Activated T-helper 17 cell treated with anti-CD3 and anti-CD28 coated beads, Interleukin-2, amount 50 U/mL, for 72 hours (primary cell): ENCODE results near the gene NCOA6. TPM values are rescaled to one million over a fixed set of nuclear protein-coding genes. Genes with fewer than 3 reads are reported as not detected.

Source experiments
- ATAC-seq: fragments of 150-1000 bp; cut with Tn5 transposase; replicated peaks from 2 replicates; pipeline ENCODE4 v1.10.0; 2021; ENCODE audit warnings: mild to moderate bottlenecking, moderate library complexity
- H3K27ac Mint-ChIP-seq: one replicate; pipeline ENCODE4 v1.8.0; 2022; ENCODE audit warnings: mixed read lengths
- H3K27me3 Mint-ChIP-seq: one replicate; pipeline ENCODE4 v1.8.0; 2022; ENCODE audit warnings: mixed read lengths
- H3K36me3 Mint-ChIP-seq: one replicate; pipeline ENCODE4 v1.8.0; 2022; ENCODE audit warnings: low read depth, mild to moderate bottlenecking, mixed read lengths
- H3K4me1 Mint-ChIP-seq: one replicate; pipeline ENCODE4 v1.8.0; 2022; ENCODE audit warnings: mixed read lengths
- H3K4me3 Mint-ChIP-seq: one replicate; pipeline ENCODE4 v1.8.0; 2022; ENCODE audit warnings: mild to moderate bottlenecking, mixed read lengths
- H3K9me3 Mint-ChIP-seq: one replicate; pipeline ENCODE4 v1.8.0; 2022; ENCODE audit warnings: mixed read lengths
- total RNA-seq, 2 donors: library from RNA; stranded (reverse); gene quantifications; one replicate each; pipeline ENCODE4 v1.2.3, GENCODE V29; 2022

The NCOA6 gene
- total RNA-seq, 2 donors from 2014 or later = 20.8 to 25.3 TPM

DNA sequence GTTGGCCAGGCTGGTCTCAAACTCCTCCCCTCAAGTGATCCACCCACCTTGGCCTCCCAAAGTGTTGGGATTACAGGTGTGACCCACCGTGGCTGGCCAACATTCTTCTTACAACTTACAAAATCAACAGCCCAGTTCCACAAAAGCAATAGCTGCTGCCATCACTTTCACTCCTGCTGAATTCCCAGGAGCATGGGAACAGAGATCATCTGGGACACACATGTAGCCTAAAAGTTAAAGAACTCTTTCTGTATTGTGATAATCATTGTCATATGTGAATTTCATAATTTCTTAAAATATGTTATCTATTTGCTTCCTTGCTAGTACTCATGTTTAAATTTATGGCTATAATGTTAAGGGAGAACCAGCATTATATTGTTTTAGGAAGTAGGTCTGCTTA, 51.7 kb downstream of the NCOA6 start:
- H3K4me3 Mint-ChIP-seq = no peak overlapping the region
- H3K27me3 Mint-ChIP-seq = no peaks in the 10 kb centered on the region
- H3K9me3 Mint-ChIP-seq = no peaks in the 10 kb centered on the region
- no peaks in the 10 kb centered on the region for H3K4me1 Mint-ChIP-seq
- H3K27ac Mint-ChIP-seq = no peak overlapping the region
- H3K36me3 Mint-ChIP-seq = peaks cover 59% of the 10 kb centered on the region
- ATAC-seq = no peak

DNA sequence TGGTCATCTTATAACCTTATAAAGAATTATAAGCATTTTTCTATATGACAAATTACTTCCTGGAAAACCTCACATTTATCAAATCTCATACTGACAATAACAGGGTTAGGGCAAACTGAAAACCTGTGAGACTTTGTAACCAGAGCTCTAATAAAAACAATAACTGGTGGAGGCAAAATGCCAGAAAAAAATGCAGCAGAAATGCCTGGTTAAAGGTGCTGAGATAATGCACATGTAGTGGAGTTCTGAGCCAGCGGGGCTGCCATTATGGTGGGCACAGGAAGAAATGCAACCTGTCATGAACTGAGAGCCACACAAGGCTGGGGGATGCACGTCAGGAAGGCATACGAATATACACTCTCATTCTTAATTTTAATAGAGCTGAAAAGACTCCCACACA, 53.0 kb downstream of the NCOA6 start:
- Mint-ChIP-seq H3K4me1 (no peaks in the 10 kb centered on the region), H3K27me3 (no peaks in the 10 kb centered on the region)
- ATAC-seq = no peak

GRCh38 chr20:34771680-34772081, 53.8 kb downstream of the NCOA6 start:
- Mint-ChIP-seq H3K4me1 (no peaks in the 10 kb centered on the region), H3K4me3 (no peak overlapping the region), H3K9me3 (no peaks in the 10 kb centered on the region), H3K36me3 (peaks cover 77% of the 10 kb centered on the region), H3K27ac (no peak overlapping the region), H3K27me3 (no peaks in the 10 kb centered on the region)
- no peak for ATAC-seq

More for the DNA sequence above, 53.0 kb downstream of the NCOA6 start:
- H3K27ac Mint-ChIP-seq = no peak overlapping the region
- no peak overlapping the region for H3K4me3 Mint-ChIP-seq
- H3K36me3 Mint-ChIP-seq = peaks cover 71% of the 10 kb centered on the region
- H3K9me3 Mint-ChIP-seq = no peaks in the 10 kb centered on the region

- Mint-ChIP-seq H3K27me3 (no peaks in the 10 kb centered on the region), H3K36me3 (peaks cover 77% of the 10 kb centered on the region), H3K9me3 (no peaks in the 10 kb centered on the region), H3K27ac (no peak overlapping the region), H3K4me3 (no peak overlapping the region), H3K4me1 (no peaks in the 10 kb centered on the region)
- no peak for ATAC-seq
Observed at GRCh38 chr20:34768096-34768495, 57.4 kb downstream of the NCOA6 start.

DNA sequence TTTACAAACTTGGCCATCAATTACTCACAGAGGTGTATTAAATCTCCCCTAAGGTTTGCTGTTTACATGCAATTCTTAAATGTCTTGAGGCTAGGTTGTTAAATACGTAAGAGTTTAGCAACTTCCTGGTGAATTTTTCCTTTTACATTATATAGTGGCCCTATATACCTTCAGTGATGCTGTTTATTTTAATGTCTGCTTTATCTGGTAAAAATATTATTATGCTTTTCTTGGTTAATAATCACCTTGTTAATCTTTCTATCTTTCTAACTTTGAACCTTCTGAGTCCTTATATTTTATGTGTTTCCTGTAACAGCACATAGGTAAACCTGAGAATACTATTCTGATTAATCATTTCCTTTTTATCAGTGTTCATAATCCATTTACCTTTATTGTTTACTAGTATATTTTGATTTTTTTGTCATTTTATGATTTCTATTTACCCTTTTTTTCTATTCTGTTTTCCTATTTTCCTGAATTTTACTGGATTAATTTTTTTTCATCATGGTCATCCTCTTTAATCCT, 63.4 kb downstream of the NCOA6 start:
- Mint-ChIP-seq H3K9me3 (no peaks in the 10 kb centered on the region), H3K4me1 (no peaks in the 10 kb centered on the region), H3K36me3 (peaks cover 100% of the 10 kb centered on the region)

GRCh38 chr20:34755367-34755766, 70.1 kb downstream of the NCOA6 start:
- Mint-ChIP-seq H3K4me3 (no peak overlapping the region), H3K9me3 (no peaks in the 10 kb centered on the region), H3K36me3 (peaks cover 88% of the 10 kb centered on the region), H3K27me3 (no peaks in the 10 kb centered on the region), H3K4me1 (no peaks in the 10 kb centered on the region), H3K27ac (no peak overlapping the region)
- ATAC-seq = no peak

More for the DNA sequence above, 63.4 kb downstream of the NCOA6 start:
- Mint-ChIP-seq H3K27ac (peak overlapping the region; percentile 47), H3K4me3 (no peak overlapping the region), H3K27me3 (no peaks in the 10 kb centered on the region)
- no peak for ATAC-seq

DNA sequence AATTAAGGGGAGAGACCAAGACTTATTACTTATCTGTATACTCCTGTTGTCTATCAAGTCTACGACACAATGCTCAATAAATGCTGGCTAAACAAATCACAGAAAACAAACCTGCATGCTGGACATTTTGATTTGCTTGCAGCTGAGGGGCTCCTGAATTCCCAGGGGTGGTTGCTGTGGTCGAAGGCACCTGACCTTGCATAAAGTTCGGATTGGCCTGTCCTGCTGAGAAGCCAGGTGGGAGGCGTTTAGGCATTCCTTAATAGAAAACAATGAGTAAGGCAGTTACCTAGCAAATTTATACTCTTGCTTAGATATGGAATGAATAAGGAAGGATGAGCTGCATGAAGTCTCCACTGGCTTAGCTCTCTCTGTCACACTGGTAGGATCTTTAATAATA, 70.8 kb downstream of the NCOA6 start:
- H3K4me3 Mint-ChIP-seq = no peak overlapping the region
- no peaks in the 10 kb centered on the region for H3K4me1 Mint-ChIP-seq
- H3K9me3 Mint-ChIP-seq = no peaks in the 10 kb centered on the region
- peaks cover 88% of the 10 kb centered on the region for H3K36me3 Mint-ChIP-seq
- ATAC-seq = no peak
- no peaks in the 10 kb centered on the region for H3K27me3 Mint-ChIP-seq
- H3K27ac Mint-ChIP-seq = peak overlapping the region; percentile 15

DNA sequence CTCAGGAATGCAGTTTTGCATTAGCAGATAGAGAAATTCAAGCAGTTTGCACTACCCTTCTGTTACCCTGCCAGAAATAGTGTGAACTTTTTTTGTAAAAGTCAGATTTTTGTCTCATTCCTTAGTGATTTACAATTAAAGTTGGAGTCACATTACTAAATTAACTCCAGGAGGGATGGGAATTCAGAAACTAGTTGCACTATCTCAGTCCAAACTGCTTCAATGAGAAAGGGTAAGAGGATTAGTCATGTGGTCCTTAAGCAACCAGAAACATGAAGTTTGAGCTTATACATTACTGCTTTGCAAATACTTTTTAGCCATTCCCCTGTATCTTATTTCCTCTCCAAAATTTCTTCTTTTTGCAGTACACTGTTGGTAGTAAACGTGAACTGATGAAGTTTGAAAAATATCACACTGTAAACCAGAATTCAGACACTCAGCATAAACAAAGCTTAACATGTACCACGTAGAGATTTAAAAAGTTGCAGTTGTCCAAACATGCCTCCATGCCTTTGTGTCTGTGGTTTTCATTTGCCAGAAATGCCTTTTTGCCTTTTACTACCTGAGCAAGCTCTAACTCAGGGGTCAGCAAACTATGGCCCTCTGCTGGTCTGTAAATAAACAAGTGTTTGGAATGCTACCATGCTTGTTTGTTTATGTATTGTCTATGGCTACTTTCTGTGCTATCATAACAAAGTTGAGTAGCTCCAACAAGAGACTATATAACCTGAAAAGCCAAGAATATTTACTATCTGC, 71.6 kb downstream of the NCOA6 start:
- no peaks in the 10 kb centered on the region for H3K27me3 Mint-ChIP-seq
- H3K4me3 Mint-ChIP-seq = no peak overlapping the region
- H3K4me1 Mint-ChIP-seq = no peaks in the 10 kb centered on the region
- no peaks in the 10 kb centered on the region for H3K9me3 Mint-ChIP-seq
- peaks cover 88% of the 10 kb centered on the region for H3K36me3 Mint-ChIP-seq
- no peak overlapping the region for H3K27ac Mint-ChIP-seq
- ATAC-seq = no peak

- Mint-ChIP-seq H3K4me3 (no peak overlapping the region), H3K9me3 (no peaks in the 10 kb centered on the region), H3K36me3 (peaks cover 88% of the 10 kb centered on the region), H3K4me1 (no peaks in the 10 kb centered on the region), H3K27ac (no peak overlapping the region), H3K27me3 (no peaks in the 10 kb centered on the region)
- no peak for ATAC-seq
Observed at GRCh38 chr20:34751453-34751852, 74.0 kb downstream of the NCOA6 start.

DNA sequence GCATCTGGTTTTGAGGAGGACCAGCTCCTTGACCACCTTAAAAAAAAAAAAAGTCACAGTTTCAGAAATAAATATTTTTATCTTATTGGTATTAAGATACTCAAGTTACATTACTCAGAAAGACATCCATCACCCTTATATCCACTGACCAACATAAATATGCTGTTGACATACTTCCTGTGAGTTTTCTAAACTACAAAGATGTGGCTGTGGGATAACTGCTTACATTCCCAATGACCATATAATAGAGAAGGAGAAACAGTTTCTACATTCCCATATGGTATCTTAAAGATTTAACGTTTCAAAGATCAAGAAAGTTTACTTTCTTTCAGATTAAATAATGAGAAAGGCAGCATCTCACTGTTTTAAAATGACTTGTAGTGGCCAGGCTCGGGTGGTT, 75.0 kb downstream of the NCOA6 start:
- Mint-ChIP-seq H3K36me3 (peaks cover 90% of the 10 kb centered on the region), H3K27me3 (no peaks in the 10 kb centered on the region), H3K4me1 (no peaks in the 10 kb centered on the region), H3K9me3 (no peaks in the 10 kb centered on the region), H3K4me3 (no peak overlapping the region), H3K27ac (no peak overlapping the region)
- no peak for ATAC-seq

- H3K9me3 Mint-ChIP-seq = no peaks in the 10 kb centered on the region
- peaks cover 90% of the 10 kb centered on the region for H3K36me3 Mint-ChIP-seq
- H3K4me3 Mint-ChIP-seq = no peak overlapping the region
- H3K27me3 Mint-ChIP-seq = no peaks in the 10 kb centered on the region
- no peak for ATAC-seq
- H3K27ac Mint-ChIP-seq = peak overlapping the region; percentile 43
- H3K4me1 Mint-ChIP-seq = no peaks in the 10 kb centered on the region
Observed at GRCh38 chr20:34748709-34749108, 76.7 kb downstream of the NCOA6 start.

- Mint-ChIP-seq H3K4me1 (no peaks in the 10 kb centered on the region), H3K36me3 (peaks cover 98% of the 10 kb centered on the region), H3K27me3 (no peaks in the 10 kb centered on the region), H3K27ac (peak overlapping the region; percentile 36), H3K9me3 (no peaks in the 10 kb centered on the region), H3K4me3 (no peak overlapping the region)
- ATAC-seq = peak; percentile 52
Observed at GRCh38 chr20:34747479-34747878, 78.0 kb downstream of the NCOA6 start.

DNA sequence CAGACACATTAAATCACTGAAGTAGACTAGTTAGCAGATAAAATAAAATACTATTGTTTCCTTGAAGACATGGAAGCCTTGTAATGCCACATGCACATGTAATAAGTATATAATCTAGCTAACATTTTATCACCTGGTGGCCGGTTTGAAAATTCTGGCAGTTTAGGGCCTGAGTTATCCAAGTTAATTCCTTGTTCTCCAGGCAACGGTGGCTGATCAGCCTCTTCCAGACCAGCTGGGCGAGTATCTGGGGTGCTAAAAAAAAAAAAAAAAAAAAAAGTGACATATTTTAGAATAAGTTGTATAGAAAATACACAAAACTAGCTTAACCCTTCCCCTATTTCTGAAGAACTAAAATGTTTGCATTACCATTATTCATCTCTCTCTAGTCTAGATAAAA, 78.8 kb downstream of the NCOA6 start:
- H3K4me1 Mint-ChIP-seq = no peaks in the 10 kb centered on the region

DNA sequence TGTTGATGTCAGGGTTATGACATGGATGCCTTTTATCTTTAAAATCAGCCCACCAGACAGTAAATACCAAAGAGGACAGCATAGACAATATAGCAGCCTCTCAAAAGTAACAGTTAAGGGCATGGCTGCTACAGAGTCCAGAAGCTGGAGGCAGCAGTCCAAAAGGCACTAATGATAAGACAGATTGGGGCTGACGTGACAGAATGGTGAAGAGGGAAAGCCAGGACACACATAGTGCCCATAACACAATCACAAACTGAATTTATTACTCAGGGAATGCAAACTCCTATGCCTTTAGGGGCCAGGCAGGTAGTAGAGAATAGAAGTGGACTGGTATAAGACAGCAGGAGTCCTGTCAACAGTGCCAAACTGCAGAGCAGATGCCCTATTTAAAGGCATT, 80.6 kb downstream of the NCOA6 start:
- no peak for ATAC-seq
- no peak overlapping the region for H3K4me3 Mint-ChIP-seq
- H3K4me1 Mint-ChIP-seq = no peaks in the 10 kb centered on the region
- peaks cover 94% of the 10 kb centered on the region for H3K36me3 Mint-ChIP-seq
- H3K9me3 Mint-ChIP-seq = no peaks in the 10 kb centered on the region
- no peaks in the 10 kb centered on the region for H3K27me3 Mint-ChIP-seq
- H3K27ac Mint-ChIP-seq = no peak overlapping the region

More for the DNA sequence above, 78.8 kb downstream of the NCOA6 start:
- ATAC-seq = no peak
- H3K27me3 Mint-ChIP-seq = no peaks in the 10 kb centered on the region
- H3K36me3 Mint-ChIP-seq = peaks cover 98% of the 10 kb centered on the region
- H3K27ac Mint-ChIP-seq = no peak overlapping the region
- no peak overlapping the region for H3K4me3 Mint-ChIP-seq
- H3K9me3 Mint-ChIP-seq = no peaks in the 10 kb centered on the region

DNA sequence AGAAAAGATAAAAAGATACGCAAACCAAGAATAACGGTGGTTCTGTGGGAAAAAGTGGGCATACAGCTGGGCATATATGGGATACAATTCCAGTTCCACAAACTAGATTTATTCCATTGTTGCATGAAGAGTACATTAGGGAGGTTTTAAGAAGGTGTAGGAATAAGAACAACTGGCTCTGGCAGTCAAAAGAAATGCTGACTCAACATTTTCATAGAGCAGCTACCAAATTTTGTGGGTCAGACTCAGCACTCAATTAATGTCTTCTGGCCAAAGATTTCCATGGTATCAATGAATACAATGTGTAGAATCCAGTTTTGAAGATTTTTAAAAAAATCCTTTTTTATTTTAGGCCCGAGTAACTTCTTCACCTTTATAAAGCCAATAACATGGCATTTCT, 81.1 kb downstream of the NCOA6 start:
- Mint-ChIP-seq H3K27ac (no peak overlapping the region), H3K36me3 (peaks cover 89% of the 10 kb centered on the region), H3K9me3 (no peaks in the 10 kb centered on the region), H3K4me1 (no peaks in the 10 kb centered on the region), H3K27me3 (no peaks in the 10 kb centered on the region), H3K4me3 (no peak overlapping the region)
- no peak for ATAC-seq
